Measurements from ENCODE around the gene AMBRA1.
"Not testable (repeated sequence)": the region's sequence is repeated elsewhere in the genome, so short reads cannot be mapped to it uniquely, and the experiment has no call there.

AMBRA1 gene

DNA sequence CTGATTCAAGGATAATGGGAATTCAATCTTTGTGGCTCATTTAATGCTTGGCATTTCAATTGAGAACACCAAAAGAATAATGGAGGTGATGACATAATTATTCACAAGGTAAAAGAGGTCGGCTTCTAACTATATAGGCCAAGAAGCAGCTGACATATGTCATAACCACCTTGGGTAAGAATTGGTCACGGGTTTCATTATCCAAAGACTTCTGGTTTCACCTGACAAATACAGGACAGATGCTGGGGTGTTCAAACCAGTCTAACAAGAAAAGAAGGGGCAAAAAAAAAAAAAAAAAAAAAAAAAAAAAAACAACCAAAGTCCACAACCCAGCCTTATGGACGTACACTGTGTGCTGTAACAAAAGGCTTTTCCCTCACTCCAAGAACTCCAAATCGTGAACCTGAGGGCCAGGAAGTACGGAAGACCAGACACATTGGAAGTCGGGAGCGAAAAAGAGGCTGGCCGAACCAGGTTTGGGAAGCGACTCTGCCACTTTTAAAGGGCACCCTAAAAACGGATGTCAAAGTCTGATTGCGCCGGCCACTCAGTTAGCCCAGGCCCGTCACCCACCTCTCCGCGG, 22.8 kb upstream of the AMBRA1 start:
- DNase-seq = no peak

DNA sequence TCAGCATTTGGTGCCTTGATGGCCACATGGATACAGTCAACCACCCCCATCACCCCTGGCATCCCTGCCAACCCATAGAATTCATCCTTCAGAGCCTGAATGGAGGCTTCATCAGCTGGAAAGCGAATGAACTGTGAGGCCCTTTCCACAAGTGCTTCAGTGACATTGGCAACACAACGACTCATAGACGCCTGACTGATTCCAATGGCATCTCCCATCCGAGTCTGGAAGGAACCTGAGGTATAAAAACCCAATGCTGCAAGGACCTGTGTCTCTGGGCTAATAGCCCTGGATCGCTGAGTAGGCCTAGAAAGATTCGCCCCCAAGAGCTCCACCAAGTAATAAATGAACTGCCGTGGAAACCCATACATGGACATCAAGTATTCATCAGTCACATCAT, 21.9 kb upstream of the AMBRA1 start:
- no peak for DNase-seq

DNA sequence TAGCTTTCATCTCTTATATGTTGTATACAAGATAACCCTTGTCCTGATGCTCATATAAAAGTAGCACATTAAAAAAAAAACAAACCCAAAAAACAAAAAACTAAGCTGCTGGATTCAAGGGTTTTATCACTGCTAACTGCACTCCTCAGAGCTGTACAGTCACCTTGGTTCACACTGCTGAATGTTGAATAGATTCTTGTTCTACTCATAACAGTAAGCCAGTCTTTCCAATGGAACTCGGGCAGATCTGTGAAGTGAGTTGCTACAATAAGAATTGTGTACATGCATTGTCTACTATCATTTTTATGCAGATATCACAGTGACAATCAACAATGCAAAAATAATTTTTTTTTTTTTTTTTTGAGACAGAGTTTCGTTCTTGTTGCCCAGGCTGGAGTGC, 18.5 kb upstream of the AMBRA1 start:
- no peak for DNase-seq

DNA sequence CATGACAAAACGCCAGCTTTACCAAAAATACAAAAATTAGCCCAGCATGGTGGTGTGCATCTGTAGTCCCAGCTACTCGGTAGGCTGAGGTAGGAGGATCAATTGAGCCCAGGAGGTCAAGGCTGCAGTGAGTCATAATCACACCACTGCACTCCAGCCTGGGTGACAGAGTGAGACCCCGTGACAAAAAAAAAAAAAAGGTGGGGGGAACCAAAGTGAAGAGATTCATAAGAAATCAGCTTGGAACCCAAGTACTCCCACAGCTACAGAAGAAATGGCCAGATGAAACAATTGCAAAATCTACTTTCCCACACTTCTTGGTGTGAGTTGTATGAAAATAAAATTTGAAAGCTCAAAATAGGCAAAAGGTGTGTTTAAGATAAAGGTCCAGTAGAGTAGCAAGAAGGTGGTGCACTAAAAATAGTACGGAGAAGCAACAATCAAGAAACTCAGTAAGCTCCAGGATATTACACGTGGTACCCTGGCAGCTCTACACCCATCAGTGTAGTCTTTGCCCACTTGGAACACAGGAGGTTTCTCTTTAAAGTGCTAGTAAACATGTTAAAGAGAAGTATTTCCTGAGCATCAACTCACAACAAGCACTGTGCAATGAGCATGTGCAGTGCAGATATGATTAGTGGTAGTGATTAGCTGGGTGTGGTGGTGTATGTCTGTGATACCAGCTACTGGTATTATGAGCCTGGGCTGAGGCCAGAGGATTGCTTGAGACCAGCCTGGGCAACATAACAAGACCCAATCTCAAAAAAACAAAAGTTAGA, 17.9 kb upstream of the AMBRA1 start:
- DNase-seq = no peak

DNA sequence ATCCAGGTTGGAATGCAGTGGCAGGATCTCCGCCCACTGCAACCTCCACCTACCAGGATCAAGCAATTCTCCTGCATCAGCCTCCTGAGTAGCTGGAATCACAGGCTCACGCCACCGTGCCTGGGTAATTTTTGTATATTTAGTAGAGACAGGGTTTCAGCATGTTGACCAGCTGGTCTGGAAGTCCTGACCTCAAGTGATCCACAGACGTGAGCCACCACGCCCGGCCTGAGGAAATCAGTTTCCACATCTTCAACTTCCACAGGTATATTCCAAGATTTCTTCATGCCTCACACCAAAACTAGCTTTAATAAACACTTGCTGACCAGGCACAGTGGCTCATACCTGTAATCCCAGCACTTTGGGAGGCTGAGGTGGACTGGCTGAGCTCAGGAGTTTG, 15.6 kb upstream of the AMBRA1 start:
- no peak for DNase-seq

DNA sequence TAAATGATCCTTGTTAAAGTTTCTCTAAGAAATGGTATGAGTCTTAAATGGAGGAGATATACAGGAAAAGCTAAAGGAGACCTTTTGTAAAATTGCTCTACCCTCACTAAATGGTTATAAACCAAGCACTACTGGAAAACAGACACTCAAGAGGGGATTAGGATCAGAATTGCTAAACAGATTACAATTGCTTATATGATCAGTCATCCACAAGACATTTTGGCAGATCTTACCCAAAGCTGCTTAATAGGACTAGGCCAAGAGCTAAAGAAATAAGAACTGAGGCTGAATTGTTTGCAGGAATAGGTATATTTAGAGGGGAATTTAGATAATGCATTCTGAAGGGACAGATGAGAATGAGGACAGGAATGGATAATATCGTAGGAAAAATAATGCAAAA, 13.7 kb upstream of the AMBRA1 start:
- no peak for DNase-seq

DNA sequence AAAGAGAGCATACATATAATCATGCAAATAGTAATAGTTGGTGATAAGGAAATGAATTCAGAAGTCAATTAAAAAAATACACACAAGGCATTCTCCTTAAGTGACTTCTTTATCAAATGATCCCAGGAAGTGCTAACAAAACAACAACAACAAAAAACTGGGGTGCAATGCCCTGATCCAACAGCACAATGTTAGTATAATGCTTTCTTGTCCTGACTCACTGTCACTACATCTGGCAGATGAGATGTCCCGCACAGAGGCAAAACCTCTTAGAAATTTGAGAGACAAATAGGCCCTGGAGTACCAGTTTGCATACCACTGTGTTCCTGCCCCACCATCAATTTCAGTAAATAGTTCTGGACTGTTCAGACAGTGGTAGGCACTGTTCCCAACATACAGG, 11.0 kb upstream of the AMBRA1 start:
- no peak for DNase-seq

DNA sequence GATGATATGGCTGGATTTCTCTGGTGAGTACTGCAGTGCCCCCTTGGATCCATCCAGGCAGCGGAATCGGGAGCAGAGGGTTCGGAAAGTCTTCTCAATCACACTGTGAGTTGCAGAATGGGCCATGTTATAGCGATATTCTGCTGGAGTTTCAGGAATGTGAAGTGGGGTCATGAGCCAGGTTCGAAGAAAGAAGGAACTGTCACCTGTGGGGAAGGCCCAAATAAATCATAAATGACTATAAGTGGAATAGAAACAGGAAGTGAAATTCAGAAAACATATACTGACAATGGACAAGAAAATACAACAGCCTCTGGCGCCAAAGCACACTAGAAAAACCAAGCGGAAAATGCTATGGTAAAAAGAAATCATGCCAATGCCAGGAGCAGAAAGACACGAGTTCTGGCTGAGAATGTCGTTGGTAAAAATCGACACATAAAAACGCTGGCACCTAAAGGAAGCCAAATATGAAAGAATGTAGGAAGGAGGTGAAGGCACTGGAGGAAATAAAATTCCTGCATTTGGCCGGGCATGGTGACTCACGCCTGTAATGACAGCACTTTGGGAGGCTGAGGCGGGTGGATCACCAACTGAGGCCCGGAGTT, 10.0 kb upstream of the AMBRA1 start:
- no peak for DNase-seq

DNA sequence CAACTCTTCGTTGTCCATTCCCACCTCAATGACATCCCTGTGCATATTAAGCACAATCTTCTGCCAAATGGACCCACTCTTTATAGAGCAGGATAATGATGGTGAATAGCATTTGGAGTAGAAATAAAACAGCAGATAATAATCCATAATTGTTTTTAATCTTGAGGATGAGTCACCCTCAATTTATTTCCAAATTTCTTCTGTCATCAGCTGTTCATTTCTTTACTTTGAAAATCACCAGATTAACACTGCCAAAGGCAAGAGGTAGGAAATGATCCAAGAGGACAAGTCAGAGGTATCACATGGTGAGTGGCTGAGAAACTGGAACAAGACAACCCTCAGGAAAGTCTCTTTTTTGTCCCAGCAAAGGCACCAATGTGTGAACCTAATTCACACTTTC, 7.3 kb upstream of the AMBRA1 start:
- DNase-seq = no peak

DNA sequence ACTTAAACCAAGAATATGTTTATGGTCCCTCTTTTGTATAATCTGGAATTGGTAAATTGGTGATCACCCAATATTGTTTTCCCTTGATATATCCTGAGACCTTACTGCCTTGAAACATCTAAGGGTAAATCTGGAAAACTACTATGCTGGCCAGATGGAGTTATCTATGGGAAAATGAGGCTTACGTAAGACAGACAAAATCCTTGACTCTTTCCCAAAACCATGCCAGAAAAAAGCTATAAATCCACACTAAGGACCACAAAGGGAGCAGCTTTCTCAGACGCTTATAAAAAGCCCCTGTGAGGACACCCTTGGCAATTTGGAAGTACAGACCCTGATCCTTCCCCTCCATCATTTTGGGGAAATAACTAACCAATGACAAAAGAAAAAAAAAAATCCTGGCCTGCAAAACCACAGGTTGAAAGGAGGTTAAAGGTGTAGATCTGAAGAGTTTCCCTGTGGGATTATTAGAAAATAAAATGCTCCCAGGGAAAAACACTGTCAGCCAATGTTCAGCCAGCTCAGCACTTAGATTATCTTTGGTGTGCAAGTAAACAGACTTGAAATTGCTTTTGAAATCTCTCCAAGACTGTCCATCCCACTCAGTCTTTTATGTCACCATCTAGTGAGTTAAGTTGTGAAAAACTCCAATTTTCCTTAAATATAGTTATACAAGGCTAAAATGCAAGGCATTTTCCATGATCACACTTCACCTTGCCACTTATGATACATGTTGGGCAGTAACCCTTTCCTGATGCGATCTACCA, 6.6 kb upstream of the AMBRA1 start:
- DNase-seq = no peak

DNA sequence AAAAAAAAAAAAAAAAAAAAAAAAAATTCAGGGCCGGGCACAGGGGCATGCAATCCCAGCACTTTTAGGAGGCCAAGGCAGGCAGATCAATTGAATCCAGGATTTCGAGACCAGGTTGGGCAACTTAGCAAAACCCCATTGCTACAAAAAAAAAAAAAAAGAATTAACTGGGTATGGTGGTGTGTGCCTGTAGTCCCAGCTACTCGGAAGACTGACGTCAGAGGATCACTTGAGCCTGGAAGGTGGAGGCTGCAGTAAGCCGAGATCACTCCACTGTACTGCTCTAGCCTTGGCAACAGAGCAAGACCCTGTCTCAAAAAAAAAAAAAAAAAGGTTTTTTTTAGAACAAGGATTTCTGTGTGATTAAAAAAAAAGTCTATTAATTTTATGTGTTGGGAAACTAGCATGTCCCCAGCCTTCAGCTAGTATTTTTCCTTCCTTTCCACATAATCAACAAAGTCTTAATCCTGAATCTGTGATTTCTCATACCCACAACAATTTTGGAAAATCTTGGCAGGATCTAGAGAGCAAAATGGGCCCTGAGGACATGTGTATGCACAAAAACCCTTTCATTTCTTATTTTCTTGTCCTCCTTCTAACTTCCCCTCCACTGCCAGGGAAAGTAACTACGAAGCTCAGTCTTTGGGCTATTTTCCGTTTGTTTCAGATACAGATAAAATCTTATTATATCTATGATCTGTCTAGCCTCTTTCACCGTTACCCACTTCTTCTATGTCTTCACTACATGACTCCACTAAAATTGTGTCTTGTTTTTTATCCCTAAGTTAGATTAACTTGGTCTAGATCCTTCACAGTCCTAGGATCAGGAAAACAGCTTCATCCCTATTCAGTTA, 5.7 kb upstream of the AMBRA1 start:
- DNase-seq = no peak

DNA sequence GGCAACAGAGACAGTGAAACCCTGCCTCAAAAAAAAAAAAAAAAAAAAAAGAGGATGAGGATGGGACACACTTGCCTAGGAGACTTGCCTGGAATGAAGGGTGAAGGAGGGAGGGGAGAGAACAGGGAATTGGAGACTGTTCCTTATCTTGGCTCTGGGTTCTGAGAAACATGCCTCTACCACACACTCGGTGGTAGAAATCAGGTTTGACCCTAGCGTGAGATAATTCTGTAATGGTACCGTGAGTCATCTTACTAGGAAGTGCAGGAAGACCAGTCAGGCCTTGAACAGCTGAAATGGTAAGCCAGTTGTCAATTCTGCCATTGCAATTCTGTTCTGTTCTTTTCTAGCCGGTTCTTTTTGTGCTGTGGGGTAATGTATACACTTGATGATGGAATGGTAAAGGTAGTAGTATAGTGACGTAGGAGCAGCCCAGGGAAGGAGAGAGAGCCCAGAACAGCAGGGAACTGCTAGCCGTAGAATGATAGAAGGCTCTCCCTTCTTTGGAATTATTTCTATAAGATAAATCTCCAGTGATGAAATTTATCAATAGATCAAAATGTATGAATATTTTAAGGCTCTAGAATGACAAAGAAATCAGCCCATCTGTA, 3.9 kb upstream of the AMBRA1 start:
- no peak for DNase-seq

DNA sequence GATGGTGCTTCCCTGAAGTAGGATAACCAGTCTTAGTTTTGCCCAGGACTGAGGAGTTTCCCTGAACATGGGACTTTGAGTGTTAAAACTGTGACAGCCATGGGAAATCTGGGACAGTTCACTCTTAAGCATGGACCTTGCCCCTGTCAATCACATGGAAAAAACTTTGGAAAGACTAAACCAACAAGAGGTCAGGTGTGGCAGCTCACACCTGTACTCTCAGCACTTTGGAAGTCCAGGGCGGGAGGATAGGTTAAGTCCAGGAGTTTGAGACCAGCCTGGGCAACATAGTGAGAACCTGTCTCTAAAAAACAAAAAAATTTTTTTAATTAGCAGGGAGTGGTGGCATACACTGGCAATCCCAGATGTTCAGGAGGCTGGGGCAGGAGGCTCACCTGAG, 3.3 kb upstream of the AMBRA1 start:
- DNase-seq = no peak

DNA sequence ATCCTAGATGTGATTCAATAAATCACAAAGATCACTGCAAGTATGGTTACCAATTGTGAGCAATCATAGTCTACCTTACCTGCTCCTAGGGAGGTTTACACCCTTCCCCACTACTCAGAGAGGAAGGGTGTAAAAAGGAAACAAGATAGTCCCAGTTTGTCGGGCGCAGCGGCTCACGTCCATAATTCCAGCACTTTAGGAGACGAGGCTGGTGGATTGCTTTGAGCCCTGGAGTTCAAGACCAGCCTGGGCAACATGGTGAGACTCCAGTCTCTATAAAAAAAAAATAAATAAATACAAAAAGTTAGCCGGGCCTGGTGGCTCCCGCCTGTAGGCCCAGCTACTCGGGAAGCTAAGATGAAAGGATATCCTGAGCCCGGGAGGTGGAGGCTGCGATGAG, 962 bp upstream of the AMBRA1 start:
- no peak for DNase-seq

DNA sequence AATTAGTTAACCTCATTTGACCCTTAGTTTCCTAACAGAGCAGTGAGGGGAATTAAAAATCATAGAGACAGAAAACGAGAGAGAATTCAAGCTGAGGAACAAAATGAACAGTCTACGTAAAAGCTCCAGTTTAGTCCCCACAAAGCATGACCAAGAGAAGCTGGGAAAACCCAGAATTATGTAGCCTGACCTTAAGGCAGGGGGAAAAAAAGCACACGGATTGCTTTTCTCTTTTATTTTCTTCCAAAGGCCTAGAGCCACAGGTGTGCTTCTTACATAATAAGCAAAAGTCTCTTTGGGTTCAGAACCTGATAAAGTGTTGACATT, 514 bp upstream of the AMBRA1 start:
- DNase-seq = no peak

DNA sequence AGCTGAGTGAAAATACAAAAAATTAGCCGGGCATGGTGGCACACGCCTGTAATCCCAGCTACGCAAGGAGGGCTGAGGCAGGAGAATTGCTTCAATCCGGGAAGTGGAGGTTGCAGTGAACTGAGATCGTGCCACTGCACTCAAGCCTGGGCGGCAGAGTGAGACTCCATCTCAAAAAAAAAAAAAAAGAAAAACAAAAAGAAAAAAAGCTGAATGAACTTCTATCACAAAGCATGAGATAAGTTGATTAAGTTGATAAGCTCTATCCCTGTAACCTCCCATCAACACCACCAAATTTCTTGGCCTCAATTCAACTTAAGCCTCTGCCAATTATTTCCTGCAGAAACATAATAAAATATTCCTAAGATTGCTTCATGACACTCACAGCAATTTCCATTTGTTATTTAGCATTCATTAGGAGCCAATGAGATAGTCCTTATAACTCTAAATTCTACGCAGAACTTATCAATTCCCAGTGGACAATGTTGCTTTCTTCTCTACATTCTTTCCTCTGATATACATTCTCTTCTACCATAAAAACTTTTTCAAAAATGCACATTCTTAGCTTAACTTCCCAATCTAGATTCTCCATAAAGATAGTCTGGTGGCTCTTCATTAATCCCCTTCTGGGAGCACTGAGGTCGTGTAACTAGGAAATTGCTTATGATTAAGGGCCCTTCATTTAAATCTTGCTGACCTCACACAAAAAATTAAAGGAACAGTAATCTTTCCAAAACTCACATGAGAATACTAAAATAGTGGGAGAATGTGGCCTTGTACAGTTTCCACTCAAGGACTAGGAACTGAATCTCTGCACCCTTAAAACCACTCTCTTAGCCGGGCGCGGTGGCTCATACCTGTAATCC, 2.9 kb downstream of the AMBRA1 start:
- no peak for DNase-seq

DNA sequence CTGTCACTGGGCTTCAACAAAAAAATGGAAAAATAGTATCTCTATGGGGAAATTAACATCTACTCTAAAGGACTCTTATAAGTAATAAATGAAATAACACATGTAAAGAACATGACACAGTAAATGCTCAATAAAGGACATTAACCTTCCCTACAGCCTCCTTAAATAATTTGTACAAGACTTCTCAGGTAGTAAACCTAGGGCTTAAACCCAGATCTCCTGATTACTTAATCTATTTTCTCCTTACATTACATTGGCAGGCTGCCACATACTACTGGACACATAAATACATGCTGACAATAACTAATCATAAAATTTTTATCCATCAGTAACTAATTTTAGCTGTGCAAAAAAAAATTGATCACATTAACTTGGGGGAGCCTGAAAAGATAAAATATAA, 4.9 kb downstream of the AMBRA1 start:
- DNase-seq = no peak

DNA sequence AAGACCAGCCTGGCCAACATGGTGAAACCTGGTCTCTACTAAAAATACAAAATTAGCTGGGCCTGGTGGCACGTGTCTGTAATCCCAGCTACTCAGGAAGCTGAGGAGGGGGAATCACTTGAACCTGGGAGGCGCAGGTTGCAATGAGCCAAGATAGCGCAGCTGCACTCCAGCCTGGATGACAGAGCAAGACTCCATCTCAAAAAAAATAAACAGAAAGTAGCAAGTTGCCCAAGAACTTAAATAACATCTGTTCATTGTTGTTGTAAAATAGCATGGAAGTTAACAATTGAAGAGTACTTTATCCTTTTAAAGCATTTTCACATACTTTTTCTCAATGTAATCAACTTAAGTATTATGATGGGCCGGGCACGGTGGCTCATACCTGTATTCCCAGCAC, 5.7 kb downstream of the AMBRA1 start:
- DNase-seq = no peak

DNA sequence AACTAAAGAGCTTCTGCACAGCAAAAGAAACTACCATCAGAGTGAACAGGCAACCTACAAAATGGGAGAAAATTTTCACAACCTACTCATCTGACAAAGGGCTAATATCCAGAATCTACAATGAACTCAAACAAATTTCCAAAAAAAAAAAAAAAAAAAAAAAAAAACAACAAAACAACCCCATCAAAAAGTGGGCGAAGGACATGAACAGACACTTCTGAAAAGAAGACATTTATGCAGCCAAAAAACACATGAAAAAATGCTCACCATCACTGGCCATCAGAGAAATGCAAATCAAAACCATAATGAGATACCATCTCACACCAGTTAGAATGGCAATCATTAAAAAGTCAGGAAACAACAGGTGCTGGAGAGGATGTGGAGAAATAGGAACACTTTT, 10.3 kb downstream of the AMBRA1 start:
- DNase-seq = not testable (repeated sequence)

DNA sequence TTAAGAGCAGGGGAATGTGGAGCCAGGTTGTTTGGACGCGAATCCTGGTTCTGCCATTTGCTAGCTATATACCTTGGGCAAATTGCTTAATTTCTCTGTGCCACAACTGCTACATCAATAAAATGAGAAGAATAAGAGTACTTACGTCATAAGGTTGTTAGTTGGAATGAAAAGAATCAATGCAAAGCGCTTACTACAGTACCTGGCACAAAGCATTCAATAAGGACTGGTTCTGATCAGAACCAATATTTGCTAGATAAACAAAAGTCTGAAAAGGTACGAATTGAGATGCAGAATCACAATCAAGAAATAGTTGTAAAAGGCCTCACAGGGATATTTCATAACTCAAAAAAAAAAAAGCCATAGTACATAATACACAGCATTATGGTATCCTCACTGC, 11.2 kb downstream of the AMBRA1 start:
- DNase-seq = no peak

DNA sequence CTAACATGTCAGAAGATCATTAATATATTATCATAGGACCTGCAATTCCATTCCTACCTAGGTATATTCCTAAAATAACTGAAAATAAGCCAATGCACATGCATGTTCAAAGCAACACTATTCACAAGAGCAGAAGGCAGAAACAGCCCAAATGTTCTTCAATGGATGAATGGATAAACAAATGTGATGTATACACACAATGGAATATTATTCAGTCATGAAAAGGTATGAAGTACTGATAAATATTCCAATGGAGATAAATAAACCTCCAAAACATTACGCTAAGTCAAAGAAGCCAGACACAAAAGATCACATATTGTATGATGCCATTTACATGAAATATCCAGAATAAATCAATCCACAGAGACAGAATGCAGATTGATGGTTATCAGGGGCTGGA, 16.8 kb downstream of the AMBRA1 start:
- no peak for DNase-seq

DNA sequence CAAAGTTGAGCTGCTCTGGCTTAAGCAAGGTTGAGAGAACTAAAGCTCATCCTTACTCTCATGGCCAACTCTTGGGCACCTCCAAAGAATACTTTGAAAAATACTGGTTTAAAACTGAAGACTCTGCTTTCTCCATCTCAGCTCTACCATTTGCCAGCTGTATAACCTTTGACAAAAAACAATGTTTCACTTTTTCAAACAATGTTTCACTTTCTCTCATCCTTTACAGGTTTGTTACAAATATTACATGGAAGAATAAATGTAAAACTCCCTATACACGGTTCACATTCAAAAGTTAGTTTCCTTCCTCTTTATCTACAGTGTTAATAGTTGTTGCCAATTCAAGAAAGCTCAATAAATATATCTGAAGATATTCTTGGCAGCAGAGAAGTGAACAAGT, 19.2 kb downstream of the AMBRA1 start:
- no peak for DNase-seq
